HL-60 (cell line): ENCODE results near the gene USP3.

Source experiments
- POLR2AphosphoS5 ChIP-seq: IDR thresholded peaks from 2 replicates; pipeline ENCODE4 v1.6.1; 2012; ENCODE audit warnings: low read depth
- TF ChIP-seq, protein P1 (sequence below): IDR thresholded peaks from one replicate; pipeline ENCODE4 v1.5.1; 2011; ENCODE audit warnings: low read length, control low read depth, inconsistent platforms; ENCODE audit not compliant: insufficient read depth
- TF ChIP-seq, protein P2 (sequence below): IDR thresholded peaks from 2 replicates; pipeline ENCODE4 v1.6.1; 2012; ENCODE audit warnings: low read depth; ENCODE audit not compliant: insufficient replicate concordance

DNA sequence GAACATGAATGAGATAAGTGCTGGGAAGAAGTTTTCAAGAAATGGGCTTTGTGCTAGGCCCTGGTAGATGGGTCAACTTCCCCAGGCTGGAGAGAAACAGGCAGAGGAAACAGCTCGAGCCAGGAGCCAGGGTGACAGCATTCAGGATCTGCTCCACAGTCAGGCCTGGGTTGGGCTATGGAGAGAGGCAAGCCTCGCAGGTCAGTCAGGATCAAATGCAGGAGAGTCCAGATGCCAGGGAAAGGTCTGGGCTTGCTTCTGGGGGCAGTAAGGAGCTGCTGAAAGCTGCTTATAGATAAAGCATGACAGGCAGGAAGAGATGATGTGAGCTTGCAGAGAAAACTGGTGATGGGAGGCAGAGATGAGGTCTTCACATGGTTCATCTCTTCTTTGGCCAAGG is 11.0 kb upstream of the USP3 start:
- TF ChIP-seq, protein P1, sequence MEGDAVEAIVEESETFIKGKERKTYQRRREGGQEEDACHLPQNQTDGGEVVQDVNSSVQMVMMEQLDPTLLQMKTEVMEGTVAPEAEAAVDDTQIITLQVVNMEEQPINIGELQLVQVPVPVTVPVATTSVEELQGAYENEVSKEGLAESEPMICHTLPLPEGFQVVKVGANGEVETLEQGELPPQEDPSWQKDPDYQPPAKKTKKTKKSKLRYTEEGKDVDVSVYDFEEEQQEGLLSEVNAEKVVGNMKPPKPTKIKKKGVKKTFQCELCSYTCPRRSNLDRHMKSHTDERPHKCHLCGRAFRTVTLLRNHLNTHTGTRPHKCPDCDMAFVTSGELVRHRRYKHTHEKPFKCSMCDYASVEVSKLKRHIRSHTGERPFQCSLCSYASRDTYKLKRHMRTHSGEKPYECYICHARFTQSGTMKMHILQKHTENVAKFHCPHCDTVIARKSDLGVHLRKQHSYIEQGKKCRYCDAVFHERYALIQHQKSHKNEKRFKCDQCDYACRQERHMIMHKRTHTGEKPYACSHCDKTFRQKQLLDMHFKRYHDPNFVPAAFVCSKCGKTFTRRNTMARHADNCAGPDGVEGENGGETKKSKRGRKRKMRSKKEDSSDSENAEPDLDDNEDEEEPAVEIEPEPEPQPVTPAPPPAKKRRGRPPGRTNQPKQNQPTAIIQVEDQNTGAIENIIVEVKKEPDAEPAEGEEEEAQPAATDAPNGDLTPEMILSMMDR = no peak
- no peak for TF ChIP-seq POLR2AphosphoS5
- TF ChIP-seq, protein P2, sequence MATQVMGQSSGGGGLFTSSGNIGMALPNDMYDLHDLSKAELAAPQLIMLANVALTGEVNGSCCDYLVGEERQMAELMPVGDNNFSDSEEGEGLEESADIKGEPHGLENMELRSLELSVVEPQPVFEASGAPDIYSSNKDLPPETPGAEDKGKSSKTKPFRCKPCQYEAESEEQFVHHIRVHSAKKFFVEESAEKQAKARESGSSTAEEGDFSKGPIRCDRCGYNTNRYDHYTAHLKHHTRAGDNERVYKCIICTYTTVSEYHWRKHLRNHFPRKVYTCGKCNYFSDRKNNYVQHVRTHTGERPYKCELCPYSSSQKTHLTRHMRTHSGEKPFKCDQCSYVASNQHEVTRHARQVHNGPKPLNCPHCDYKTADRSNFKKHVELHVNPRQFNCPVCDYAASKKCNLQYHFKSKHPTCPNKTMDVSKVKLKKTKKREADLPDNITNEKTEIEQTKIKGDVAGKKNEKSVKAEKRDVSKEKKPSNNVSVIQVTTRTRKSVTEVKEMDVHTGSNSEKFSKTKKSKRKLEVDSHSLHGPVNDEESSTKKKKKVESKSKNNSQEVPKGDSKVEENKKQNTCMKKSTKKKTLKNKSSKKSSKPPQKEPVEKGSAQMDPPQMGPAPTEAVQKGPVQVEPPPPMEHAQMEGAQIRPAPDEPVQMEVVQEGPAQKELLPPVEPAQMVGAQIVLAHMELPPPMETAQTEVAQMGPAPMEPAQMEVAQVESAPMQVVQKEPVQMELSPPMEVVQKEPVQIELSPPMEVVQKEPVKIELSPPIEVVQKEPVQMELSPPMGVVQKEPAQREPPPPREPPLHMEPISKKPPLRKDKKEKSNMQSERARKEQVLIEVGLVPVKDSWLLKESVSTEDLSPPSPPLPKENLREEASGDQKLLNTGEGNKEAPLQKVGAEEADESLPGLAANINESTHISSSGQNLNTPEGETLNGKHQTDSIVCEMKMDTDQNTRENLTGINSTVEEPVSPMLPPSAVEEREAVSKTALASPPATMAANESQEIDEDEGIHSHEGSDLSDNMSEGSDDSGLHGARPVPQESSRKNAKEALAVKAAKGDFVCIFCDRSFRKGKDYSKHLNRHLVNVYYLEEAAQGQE = no peak
